Activated CD4-positive, alpha-beta T cell treated with anti-CD3 and anti-CD28 coated beads, Interleukin-2, amount 10 ng/mL, durations not matched to agents 7 days and 5 days (primary cell): ENCODE measurements around the gene GRK6. TPM values are rescaled to one million over a fixed set of nuclear protein-coding genes. Genes with fewer than 3 reads are reported as not detected.
A peak's percentile ranks its signal among the peaks of the same experiment; 100 is the strongest.

ENCODE experiments used
- CTCF ChIA-PET: fragments of 350-600 bp; sonication (Branson Sonifier 250); formaldehyde crosslinking; loops from one replicate; lab custom pipeline; 2021; ENCODE audit warnings: antibody characterized with exemption; lab: Charles Lee
- POLR2A ChIA-PET: fragments of 350-600 bp; sonication (Branson Sonifier 250); formaldehyde crosslinking; loops from one replicate; lab custom pipeline; 2021; ENCODE audit warnings: antibody characterized with exemption; lab: Charles Lee
- DNase-seq: peaks from one replicate; pipeline ENCODE4 v3.0.0-alpha.2; 2020
- H3K27ac Mint-ChIP-seq: one replicate; pipeline ENCODE4 v1.8.0; 2021; ENCODE audit warnings: mild to moderate bottlenecking, moderate library complexity, mixed read lengths
- H3K27me3 Mint-ChIP-seq: one replicate; pipeline ENCODE4 v1.8.0; 2021; ENCODE audit warnings: mixed read lengths
- H3K36me3 Mint-ChIP-seq: one replicate; pipeline ENCODE4 v1.8.0; 2021; ENCODE audit warnings: low read depth, mixed read lengths
- H3K4me1 Mint-ChIP-seq: one replicate; pipeline ENCODE4 v1.8.0; 2021; ENCODE audit warnings: mixed read lengths
- H3K4me3 Mint-ChIP-seq: one replicate; pipeline ENCODE4 v1.8.0; 2021; ENCODE audit warnings: mild to moderate bottlenecking, moderate library complexity, mixed read lengths
- H3K9me3 Mint-ChIP-seq: one replicate; pipeline ENCODE4 v1.8.0; 2021; ENCODE audit warnings: mixed read lengths
- total RNA-seq, 2 experiments: library from RNA; stranded (reverse); gene quantifications; one replicate each; pipeline ENCODE4 v1.2.3, GENCODE V29; 2021

Gene GRK6
- 100 to 1,000 TPM; 242 to 296 TPM for total RNA-seq

- ChIA-PET POLR2A (no interaction called here), CTCF (interaction anchor here (1.0 to 53.2 kb wide), 6 partner anchors 9 to 80 kb away, joined by 3 to 1643 read pairs (median 6); partner anchors contain the start of genes DBN1, F12, PFN3 and PRR7)
- Mint-ChIP-seq H3K4me1 (peaks cover 55% of the 10 kb centered on the region), H3K4me3 (peak within 1 kb of the TSS; percentile 97), H3K27ac (peak within 1 kb of the TSS; percentile 93), H3K27me3 (no peaks in the 10 kb centered on the region), H3K36me3 (peaks cover 49% of the 10 kb centered on the region), H3K9me3 (peaks cover 2% of the 10 kb centered on the region)
- DNase-seq, result peak; percentile 81
Measured at GRCh38 chr5:177426566-177427210, at the start of gene GRK6. GRK6 (plus strand) TSS chr5:177426676; CDS start chr5:177426846, 170 bp downstream.

GRCh38 chr5:177377851-177378776, 48.4 kb upstream of the GRK6 start:
- Mint-ChIP-seq H3K27me3 (no peaks in the 10 kb centered on the region), H3K27ac (peak overlapping the region; percentile 68), H3K36me3 (peaks cover 12% of the 10 kb centered on the region), H3K4me3 (no peak overlapping the region), H3K4me1 (peaks cover 45% of the 10 kb centered on the region), H3K9me3 (no peaks in the 10 kb centered on the region)
- POLR2A ChIA-PET, result no interaction called here
- DNase-seq, result no peak
- CTCF ChIA-PET, result interaction anchor here (0.6 to 11.1 kb wide), 15 partner anchors 8 to 358 kb away, joined by 3 to 97 read pairs (median 4); partner anchors contain the start of genes DDX41 and RGS14

GRCh38 chr5:177378884-177379883, 47.3 kb upstream of the GRK6 start:
- Mint-ChIP-seq H3K27me3 (no peaks in the 10 kb centered on the region), H3K4me1 (peaks cover 35% of the 10 kb centered on the region), H3K36me3 (peaks cover 4% of the 10 kb centered on the region), H3K4me3 (no peak overlapping the region), H3K27ac (peak overlapping the region; percentile 69), H3K9me3 (no peaks in the 10 kb centered on the region)
- no peak for DNase-seq
- CTCF ChIA-PET, result interaction anchor here (0.6 to 11.1 kb wide), 14 partner anchors 9 to 359 kb away, joined by 3 to 97 read pairs (median 4); partner anchors contain the start of gene RGS14
- POLR2A ChIA-PET, result interaction anchor here (0.6 kb wide), 1 partner anchor 25 kb away, joined by 3 read pairs; no protein-coding TSS in a partner anchor

GRCh38 chr5:177380805-177381126, 45.7 kb upstream of the GRK6 start:
- Mint-ChIP-seq H3K36me3 (no peaks in the 10 kb centered on the region), H3K27ac (no peak overlapping the region), H3K9me3 (no peaks in the 10 kb centered on the region), H3K27me3 (peaks cover 1% of the 10 kb centered on the region), H3K4me1 (peaks cover 32% of the 10 kb centered on the region), H3K4me3 (no peak overlapping the region)
- ChIA-PET CTCF (interaction anchor here (0.7 to 11.1 kb wide), 4 partner anchors 9 to 121 kb away, joined by 4 to 97 read pairs (median 6); no protein-coding TSS in a partner anchor), POLR2A (no interaction called here)
- DNase-seq, result no peak

- ChIA-PET POLR2A (no interaction called here), CTCF (interaction anchor here (0.6 to 53.2 kb wide), 14 partner anchors 9 to 124 kb away, joined by 3 to 1643 read pairs (median 3); partner anchors contain the start of genes DBN1 and PRR7)
- H3K27me3 Mint-ChIP-seq, result peaks cover 4% of the 10 kb centered on the region
- no peaks in the 10 kb centered on the region for H3K36me3 Mint-ChIP-seq
- peaks cover 30% of the 10 kb centered on the region for H3K4me1 Mint-ChIP-seq
- DNase-seq, result peak; percentile 48
- H3K4me3 Mint-ChIP-seq, result no peak overlapping the region
- no peaks in the 10 kb centered on the region for H3K9me3 Mint-ChIP-seq
- H3K27ac Mint-ChIP-seq, result peak overlapping the region; percentile 79
Measured at GRCh38 chr5:177382423-177383029, 44.0 kb upstream of the GRK6 start.

GRCh38 chr5:177383181-177383580, 43.3 kb upstream of the GRK6 start:
- ChIA-PET CTCF (interaction anchor here (0.6 to 53.2 kb wide), 14 partner anchors 9 to 125 kb away, joined by 3 to 1643 read pairs (median 3); partner anchors contain the start of genes DBN1 and PRR7), POLR2A (no interaction called here)
- H3K27ac Mint-ChIP-seq, result no peak overlapping the region
- H3K27me3 Mint-ChIP-seq, result peaks cover 5% of the 10 kb centered on the region
- peaks cover 30% of the 10 kb centered on the region for H3K4me1 Mint-ChIP-seq
- H3K36me3 Mint-ChIP-seq, result no peaks in the 10 kb centered on the region
- no peaks in the 10 kb centered on the region for H3K9me3 Mint-ChIP-seq
- DNase-seq, result no peak
- no peak overlapping the region for H3K4me3 Mint-ChIP-seq

- no peaks in the 10 kb centered on the region for H3K9me3 Mint-ChIP-seq
- peaks cover 5% of the 10 kb centered on the region for H3K27me3 Mint-ChIP-seq
- H3K4me3 Mint-ChIP-seq, result no peak within 1 kb of the TSS
- CTCF ChIA-PET, result interaction anchor here (0.6 to 53.2 kb wide), 5 partner anchors 11 to 270 kb away, joined by 3 to 1643 read pairs (median 5); partner anchors contain the start of genes DBN1 and PRR7
- no peaks in the 10 kb centered on the region for H3K36me3 Mint-ChIP-seq
- no peak for DNase-seq
- H3K27ac Mint-ChIP-seq, result peak within 1 kb of the TSS; percentile 57
- peaks cover 39% of the 10 kb centered on the region for H3K4me1 Mint-ChIP-seq
- POLR2A ChIA-PET, result no interaction called here
Measured at GRCh38 chr5:177384134-177384533, 42.3 kb upstream of the GRK6 start, which contains the start of gene SLC34A1. SLC34A1 (plus strand) TSS chr5:177384434; CDS start chr5:177385742, 1,308 bp downstream.

GRCh38 chr5:177385720-177386119, 40.8 kb upstream of the GRK6 start:
- peaks cover 46% of the 10 kb centered on the region for H3K4me1 Mint-ChIP-seq
- DNase-seq, result no peak
- ChIA-PET POLR2A (no interaction called here), CTCF (interaction anchor here (0.9 to 53.2 kb wide), 3 partner anchors 16 to 73 kb away, joined by 3 to 1643 read pairs (median 7); partner anchors contain the start of genes DBN1 and PRR7)
- peaks cover 5% of the 10 kb centered on the region for H3K27me3 Mint-ChIP-seq
- no peaks in the 10 kb centered on the region for H3K36me3 Mint-ChIP-seq
- H3K27ac Mint-ChIP-seq, result no peak overlapping the region
- H3K9me3 Mint-ChIP-seq, result no peaks in the 10 kb centered on the region
- H3K4me3 Mint-ChIP-seq, result no peak overlapping the region

GRCh38 chr5:177386542-177386941, 39.9 kb upstream of the GRK6 start:
- no peak overlapping the region for H3K4me3 Mint-ChIP-seq
- DNase-seq, result no peak
- peaks cover 47% of the 10 kb centered on the region for H3K4me1 Mint-ChIP-seq
- H3K27ac Mint-ChIP-seq, result no peak overlapping the region
- peaks cover 5% of the 10 kb centered on the region for H3K27me3 Mint-ChIP-seq
- H3K36me3 Mint-ChIP-seq, result no peaks in the 10 kb centered on the region
- ChIA-PET POLR2A (no interaction called here), CTCF (interaction anchor here (1.0 to 53.2 kb wide), 4 partner anchors 11 to 72 kb away, joined by 3 to 1643 read pairs (median 52); partner anchors contain the start of genes DBN1 and PRR7)
- H3K9me3 Mint-ChIP-seq, result no peaks in the 10 kb centered on the region

GRCh38 chr5:177387405-177387804, 39.1 kb upstream of the GRK6 start:
- H3K27ac Mint-ChIP-seq, result no peak overlapping the region
- no peaks in the 10 kb centered on the region for H3K9me3 Mint-ChIP-seq
- H3K4me3 Mint-ChIP-seq, result no peak overlapping the region
- H3K36me3 Mint-ChIP-seq, result no peaks in the 10 kb centered on the region
- POLR2A ChIA-PET, result no interaction called here
- CTCF ChIA-PET, result interaction anchor here (0.6 to 53.2 kb wide), 6 partner anchors 12 to 114 kb away, joined by 3 to 1643 read pairs (median 22); partner anchors contain the start of genes DBN1 and PRR7
- peaks cover 5% of the 10 kb centered on the region for H3K27me3 Mint-ChIP-seq
- peaks cover 45% of the 10 kb centered on the region for H3K4me1 Mint-ChIP-seq
- no peak for DNase-seq

- no peak overlapping the region for H3K4me3 Mint-ChIP-seq
- H3K36me3 Mint-ChIP-seq, result no peaks in the 10 kb centered on the region
- ChIA-PET CTCF (interaction anchor here (1.1 to 53.2 kb wide), 12 partner anchors 10 to 112 kb away, joined by 3 to 1643 read pairs (median 24); partner anchors contain the start of genes DBN1, PFN3, PRR7 and RGS14), POLR2A (interaction anchor here (1.2 kb wide), 1 partner anchor 67 kb away, joined by 4 read pairs; no protein-coding TSS in a partner anchor)
- peaks cover 39% of the 10 kb centered on the region for H3K4me1 Mint-ChIP-seq
- peak overlapping the region; percentile 84 for H3K27ac Mint-ChIP-seq
- peaks cover 5% of the 10 kb centered on the region for H3K27me3 Mint-ChIP-seq
- H3K9me3 Mint-ChIP-seq, result no peaks in the 10 kb centered on the region
- no peak for DNase-seq
Measured at GRCh38 chr5:177388521-177389052, 37.9 kb upstream of the GRK6 start.
